IPS-11a (cell line): ENCODE data around the gene HIVEP3.

Experiments
- H3K4me3 ChIP-seq: one replicate; pipeline ENCODE4 v1.5.1; 2013; ENCODE audit warnings: low read depth, low read length, control low read depth

Gene HIVEP3

DNA sequence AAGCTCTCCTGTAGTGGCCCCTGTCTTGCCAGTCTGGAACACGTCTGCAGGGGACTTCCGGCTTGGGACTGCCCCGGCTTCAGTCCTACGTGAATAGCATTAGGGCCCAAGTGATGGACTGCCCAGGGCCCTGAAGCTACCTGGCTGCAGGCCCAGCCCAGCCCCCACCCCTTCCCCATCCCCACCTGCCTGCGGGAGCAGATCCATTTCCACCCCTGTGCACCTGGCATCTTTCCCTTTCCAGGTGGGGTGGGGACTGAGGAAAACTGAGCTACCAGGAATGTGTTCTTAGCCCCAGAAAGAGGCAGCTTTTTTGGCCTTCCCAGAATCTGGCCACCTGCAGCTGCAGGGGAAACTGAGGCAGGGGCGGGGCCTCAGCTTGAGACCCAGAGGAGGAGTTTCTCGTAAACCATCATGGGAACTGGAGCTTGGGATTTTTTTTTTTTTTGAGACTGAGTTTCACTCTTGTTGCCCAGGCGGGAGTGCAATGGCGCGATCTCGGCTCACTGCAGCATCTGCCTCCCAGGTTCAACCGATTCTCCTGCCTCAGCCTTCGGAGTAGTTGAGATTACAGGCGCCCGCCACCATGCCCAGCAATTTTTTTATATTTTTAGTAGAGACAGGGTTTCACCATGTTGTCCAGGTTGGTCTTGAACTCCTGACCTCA lies 437.5 kb downstream of the HIVEP3 start:
- H3K4me3 ChIP-seq = no peak overlapping the region

DNA sequence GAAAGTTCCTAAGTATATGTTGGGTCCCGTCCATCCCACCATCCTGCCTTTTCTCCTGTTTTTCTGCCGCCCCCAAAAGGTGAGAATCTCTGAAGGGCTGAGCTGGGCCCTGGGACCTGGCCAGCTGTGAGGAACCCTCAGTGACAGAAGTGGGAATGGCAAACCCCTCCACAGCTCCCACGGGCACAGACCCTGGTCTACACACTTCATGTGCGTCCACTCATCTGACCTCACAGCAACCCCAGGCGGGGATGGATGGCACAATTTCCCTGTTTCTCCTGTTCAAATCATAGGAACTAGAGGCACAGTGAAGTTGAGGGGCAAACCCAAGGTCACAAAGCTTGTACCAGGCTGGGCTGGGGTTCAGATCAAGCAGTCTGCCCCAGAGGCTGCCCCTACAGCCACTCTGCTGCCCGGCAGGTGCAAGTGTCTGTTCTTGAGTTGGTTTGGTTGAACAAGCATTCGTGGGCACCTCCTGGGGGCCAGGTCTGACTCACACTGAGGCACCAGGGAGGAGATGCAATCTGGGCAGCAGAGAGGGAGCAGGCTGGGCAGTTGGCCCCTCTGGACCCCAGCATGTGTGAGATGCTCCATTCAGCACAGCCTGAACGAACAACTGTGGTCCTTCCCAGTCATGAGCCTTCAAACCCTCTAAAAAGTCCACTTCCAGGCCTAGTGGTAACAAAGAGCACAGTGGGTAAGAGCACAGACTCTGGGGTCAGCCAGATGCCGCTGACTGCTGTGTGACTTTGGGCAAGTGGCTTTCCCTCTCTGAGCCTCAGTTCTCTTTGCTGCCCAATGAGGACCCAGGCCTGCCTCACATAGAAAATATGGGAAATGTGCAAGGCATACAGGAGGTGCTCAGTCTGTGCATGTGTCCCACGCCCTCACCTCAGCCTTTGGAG lies 438.3 kb downstream of the HIVEP3 start:
- no peak overlapping the region for H3K4me3 ChIP-seq

DNA sequence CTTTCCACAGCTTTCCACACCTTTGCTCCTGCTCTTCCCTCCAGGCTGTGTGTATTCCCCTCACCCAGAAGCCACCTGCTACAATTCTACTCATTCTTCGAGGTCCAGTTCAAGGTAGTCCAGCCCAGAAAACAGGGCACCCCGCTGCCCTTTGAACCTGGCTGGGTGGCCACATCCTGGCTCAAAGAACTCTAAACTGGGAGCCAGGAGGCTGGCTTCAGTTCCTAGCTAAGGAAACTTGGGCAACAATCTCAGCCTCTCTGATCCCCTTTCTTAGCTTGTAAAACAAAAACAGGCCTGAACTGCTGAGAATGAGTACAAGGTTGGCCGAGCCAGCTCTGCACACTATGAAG lies 438.9 kb downstream of the HIVEP3 start:
- no peak overlapping the region for H3K4me3 ChIP-seq

DNA sequence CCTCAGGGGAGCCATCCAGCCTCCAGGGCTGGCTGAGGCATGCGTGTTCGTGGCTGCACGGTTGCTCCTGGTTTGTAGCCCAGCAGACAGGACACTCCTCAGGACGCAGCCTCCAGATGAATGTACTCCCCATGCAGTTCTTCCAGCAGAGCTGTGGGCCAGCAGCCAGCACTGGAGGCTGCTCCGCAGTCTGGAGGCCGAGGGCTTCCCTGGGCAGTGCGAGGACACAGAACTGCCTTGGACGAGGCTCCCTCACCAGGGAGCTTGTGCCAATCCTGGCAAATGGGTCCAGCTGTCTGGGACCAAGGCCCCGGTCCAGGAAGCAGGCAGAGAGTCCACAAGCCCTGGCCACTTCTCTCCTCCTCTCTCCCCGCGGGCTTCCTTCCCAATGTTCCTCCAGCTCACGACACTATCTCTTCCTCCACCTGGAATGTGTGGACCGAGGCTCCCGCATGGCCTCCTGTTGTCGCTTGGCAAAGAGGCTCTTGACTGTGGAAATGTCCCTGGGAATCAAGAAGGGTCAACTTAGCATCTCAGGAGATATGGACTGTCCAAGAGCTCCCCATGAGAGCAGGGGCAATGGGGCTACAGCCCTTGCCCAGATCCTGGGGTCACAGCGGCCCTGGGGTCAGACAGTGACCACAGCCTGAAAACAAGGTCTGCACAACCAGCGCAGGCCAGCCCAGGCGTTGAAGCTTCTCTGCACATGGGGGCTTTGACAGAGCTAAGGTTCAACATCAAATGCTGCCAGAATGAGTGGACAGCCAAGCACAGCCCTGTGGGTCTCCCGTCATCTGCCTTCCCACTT lies 439.5 kb downstream of the HIVEP3 start:
- no peak overlapping the region for H3K4me3 ChIP-seq

DNA sequence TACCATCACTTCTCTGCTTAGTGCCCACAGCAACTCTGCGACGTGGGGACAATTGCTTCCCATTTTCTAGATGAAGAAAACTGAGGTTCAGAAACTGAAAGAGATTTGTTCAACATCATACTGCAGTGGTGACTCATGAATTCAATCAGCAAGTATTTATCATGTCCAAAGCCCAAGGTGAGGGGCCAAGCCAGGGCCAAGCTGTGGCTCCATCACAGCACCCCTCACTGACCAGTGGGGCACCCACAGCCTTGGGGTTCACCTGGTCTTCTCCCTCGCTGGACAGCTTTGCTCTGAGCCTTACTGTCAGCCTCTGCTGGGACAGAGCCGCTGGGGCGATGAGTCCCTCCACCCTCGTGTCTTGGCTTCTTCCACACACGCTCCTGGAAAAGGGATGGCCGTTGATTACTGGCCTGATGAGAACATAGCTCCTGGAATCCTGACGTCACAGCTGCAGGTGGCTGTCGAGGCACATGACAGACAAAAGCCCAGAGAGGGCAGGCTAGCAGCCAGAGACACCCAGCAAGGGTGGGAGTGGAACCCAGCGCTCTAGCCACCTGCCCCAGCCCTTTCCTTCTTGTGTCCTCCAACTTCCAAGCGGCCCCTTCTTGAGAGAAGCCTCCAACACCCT lies 440.5 kb downstream of the HIVEP3 start:
- H3K4me3 ChIP-seq = no peak overlapping the region

DNA sequence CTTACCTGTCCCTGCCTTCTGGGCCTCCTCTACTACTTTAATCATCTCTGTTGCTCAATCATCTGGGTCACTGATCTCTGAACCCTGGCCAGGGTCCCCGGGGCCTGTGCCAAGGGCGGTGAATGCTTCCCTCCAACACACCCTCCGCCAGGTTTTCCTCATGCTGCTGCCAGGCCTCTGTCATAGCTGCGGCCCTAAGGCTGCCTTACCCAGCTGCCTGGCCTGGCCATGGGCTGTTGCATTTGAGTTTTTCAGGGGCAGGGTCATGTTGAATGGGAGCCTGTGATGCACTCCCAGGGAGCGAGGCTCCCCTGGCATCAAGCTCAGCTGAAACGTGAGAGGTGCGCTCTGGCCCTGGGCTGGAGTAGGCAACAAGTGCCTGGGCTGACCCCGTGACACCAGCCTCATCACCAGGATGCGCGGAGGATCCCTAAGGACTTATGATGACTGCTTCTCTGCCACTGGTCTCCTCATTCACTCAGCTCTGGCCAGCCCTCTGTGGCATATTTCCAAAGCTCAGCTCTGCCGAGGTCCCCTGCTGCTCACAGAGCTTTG lies 441.8 kb downstream of the HIVEP3 start:
- no peak overlapping the region for H3K4me3 ChIP-seq

DNA sequence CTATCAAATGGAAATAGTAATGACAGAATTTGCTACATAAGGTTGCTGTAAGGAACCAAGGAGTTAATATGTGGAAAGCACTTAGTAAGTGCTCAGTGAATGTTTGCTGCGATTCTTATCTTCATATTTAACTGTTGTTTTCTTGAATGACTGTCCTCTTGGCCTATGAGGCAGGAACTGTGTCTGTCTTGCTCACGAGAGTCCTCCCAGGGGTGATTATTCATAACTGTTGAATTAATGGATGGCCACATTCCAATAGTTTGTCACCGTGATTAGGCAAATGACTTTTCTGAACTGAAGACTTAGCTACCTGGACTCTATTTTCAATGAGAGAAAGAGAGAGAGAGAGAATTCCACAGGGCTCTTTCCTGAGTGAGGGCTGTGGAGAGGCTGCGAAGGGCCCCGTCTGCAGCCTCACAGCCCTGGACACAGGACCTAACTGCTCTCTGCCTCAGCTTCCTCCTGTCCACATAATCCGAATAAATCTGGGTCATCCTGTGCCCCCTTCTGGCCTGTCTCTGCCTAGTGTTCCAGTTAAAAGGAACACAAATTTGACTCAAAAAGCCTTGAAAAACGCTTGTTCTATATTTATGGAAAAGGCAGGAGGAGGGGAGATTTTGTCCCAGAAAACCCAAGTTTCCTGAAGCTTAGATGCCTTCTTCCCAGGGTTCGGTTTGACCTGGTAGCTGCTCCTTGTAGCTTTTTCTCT lies 442.7 kb downstream of the HIVEP3 start:
- no peak overlapping the region for H3K4me3 ChIP-seq

DNA sequence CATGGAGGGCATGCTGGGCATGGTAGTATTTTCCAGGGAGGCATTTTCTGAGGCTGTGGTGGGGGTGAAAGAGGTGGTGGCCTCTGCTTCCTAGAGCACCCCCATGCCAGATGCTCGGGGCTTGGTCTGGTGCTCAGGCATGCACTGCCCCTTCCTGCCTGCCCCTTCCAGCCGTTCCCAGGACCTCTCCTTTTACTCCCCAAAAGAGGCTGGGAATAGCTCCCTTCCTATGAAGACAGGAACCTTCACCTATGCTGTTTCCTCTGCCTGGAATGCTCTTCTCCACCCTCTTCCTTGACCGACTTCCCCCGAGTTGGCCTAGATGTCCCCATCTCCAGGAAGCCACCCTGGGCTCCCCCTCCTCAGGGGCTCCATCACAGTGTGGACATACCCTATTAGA lies 443.4 kb downstream of the HIVEP3 start:
- no peak overlapping the region for H3K4me3 ChIP-seq

DNA sequence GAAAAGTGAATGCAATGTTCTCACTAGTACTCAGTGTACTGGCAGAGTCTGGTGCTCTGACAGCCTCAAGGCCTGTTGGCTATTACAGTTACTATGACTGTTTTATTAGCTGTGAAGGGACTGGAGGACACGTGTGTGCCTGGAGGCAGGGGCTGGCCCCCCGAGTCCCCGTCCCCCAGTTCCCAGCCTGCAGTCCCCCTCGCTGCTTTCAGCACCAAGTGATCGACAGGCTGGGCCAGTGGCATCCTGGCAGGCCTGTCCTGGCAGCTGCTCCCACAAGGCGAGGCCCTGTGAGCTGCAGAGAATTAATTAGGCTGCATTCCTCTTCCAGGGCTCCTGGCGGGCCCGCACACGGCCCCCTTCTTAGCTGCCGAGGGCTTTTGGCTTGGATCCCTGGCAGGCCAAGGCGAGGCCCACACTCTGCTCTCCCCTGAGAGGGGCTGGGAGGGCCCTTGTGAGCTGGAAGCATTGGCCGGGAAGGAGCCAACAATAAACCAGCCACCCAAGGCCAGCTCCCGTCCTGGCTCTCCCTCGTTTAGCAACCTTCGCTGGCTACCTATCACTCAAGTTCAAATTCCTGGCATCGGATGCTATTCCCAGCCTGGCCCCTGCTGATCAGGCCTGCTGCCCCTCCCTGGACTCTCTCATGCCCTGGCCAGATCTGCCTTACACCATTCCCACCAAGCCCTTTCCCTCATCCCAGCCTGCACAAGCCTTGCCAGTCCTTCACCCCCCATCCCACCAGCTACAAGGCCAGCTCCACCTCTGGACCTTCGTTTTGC lies 444.0 kb downstream of the HIVEP3 start:
- no peak overlapping the region for H3K4me3 ChIP-seq

DNA sequence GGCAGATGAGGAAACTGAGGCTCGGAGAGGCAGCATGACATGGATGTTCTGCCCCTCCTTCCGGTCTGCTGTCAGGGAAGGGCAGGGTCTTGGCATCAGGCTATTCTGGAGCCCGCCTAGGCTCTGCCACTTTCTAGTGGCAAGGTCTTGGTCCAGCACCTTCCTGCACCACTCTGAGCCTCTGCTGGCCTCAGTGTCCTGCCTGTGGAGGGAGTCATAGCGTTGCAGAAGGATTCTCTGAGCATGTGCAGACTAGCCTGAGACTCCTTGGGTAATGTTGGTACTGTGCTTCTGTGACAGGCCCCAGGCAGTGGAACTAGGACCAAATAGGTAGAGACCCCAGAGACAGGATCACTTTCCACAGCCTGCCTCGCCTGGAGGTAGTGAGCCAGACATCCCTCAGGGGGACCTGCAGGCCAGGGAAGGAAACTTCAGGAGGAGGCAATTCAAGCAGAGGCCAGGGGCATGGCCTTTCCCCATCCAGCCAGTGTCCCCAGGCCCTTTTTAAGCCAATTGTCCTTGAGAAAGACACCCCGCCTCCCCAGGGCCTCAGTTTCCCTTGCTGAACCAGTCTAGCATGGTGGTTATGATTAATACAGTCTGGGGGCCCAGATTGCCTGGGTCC lies 444.9 kb downstream of the HIVEP3 start:
- H3K4me3 ChIP-seq = no peak overlapping the region

DNA sequence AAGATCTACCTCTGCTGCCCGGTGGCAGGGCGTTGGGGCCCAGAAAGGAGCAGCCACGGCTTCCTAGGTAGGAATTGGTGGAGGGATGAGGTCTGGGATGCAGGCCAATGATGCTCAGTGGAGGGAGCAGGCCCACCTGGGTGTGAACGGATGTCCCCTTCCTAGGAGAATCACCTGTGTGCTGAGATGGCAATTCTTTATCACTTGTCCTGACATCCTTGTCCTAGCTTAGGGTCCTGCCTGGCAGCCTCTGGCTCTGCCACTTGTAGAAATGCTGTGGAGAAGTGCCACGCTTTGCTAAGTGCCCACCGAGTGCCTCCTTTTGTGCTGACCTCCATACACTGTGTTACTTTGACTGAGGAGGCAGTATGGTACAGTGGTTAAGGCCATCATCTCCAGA lies 447.1 kb downstream of the HIVEP3 start:
- H3K4me3 ChIP-seq = no peak overlapping the region

DNA sequence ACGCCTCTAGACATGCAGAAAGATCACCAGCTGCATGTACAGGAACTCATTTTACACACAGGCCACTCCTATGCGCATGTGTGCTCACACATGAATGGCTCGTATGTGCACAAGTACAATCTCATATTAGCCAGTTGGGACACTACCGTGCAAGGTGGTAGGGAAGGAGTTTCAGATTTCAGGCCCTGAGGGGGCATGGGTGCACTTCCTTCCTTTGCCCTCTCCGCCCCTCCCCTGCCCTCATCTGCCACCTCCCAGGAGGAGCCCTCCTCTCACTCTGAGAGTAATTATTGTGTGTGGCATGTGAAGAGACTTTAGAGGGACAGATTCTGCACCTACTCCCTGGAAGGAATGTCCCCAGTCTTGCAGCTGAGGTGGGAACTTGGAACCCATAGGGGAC lies 449.0 kb downstream of the HIVEP3 start:
- no peak overlapping the region for H3K4me3 ChIP-seq

DNA sequence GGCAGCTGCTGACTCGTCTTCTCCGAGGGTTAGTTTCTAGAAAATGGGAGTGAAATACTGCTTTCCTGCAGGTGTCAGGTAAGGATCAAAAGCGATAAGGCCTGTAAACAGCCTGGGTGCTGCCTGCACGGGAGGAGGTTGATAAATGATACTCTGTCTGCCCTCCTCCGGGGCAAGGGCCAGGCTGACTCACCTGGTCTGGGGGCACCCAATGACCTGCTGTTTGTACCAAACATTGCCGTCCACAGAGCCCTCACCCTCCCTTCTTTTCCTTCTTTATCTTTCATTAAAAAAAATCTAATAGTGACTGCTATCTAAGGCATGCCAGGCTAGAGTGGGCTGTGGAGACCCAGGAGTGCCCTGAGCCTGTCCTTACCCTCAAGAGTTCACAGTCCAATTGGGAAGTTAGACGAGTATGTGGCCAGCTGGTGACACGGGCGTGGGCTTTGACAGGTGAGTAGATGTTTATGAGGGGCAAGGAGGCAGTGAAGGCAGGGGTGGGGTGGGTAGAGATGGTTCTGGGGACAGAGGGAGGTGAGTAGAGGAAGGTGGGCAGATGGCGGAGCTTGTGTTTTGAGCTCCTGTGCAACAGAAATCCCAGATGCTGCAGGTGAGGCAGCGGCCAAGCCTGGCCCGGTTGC lies 450.5 kb downstream of the HIVEP3 start:
- H3K4me3 ChIP-seq = no peak overlapping the region

DNA sequence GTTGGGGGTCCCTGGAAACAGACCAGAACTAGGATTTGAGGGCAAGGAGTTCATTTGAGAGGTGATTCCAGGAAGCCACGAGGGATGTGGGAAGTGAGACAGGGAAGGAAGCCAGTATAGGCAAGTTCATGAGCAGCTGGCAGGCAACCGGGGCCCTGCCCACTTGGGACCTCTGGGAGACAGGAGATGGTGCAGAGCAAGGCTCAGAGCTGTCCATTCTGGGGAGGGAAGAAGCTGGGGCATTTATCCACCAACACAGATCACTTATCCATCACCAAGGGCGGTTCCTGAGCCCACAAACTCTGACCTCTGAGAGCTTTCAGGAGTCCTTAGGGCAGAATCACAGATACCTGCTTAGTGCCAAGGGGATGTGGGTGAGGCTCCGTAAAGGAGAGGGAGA lies 451.0 kb downstream of the HIVEP3 start:
- H3K4me3 ChIP-seq = no peak overlapping the region

DNA sequence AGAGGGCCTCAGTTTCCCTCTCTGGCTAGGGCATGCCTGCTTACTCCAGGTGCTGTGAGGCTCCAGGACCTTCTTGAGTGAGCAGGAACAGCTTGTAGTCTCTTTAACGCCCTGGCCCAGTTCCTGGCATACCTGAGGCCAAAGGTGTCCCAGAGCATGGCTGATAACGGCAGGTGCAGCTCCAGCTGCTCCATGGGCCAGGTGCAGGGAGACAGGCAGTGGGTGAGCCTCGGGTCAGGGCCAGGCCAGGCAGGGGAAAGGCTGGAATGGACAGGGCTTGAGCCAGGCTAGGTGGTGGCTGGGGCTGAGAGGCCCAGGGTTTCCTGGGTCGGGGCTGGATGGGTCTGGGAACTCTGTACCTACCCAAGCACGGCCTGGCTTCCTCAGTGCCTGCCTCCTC lies 452.6 kb downstream of the HIVEP3 start:
- H3K4me3 ChIP-seq = no peak overlapping the region

DNA sequence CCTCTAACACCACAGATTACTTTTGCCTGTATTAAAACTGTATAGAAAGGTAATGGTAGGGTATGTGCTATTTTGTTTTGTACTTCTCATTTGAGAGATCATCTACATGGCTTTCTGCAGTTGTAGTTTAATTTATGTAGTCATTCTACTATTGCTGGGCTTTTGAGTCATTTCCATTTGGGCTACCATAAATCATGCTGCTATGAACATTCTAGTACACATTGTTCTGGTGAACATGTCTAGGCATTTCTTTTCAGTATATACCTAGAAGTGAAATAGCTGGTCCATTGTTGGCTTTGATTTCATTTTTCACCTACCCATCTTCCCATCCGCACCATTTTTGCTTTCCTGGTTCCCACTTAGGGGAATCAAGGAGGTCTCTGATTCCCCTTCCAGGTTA lies 453.0 kb downstream of the HIVEP3 start:
- H3K4me3 ChIP-seq = no peak overlapping the region

DNA sequence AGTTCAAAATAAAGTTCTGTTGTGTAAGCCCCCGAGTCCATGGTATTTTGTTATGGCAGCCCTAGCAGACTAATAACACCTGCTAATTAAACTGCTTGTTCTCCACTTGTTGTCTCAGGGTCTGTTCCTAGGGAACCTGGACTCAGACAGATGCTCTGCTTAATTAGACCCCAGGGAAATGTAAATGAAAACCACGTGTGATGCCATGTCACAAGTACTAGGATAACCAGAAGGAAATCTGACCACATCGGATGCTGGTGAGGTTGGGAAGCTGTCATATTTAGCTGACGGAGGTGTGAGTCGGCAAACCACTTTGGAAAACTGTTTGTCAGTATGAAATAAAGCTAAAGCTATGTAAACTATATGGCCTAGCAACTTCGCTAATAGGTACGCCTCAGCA lies 453.8 kb downstream of the HIVEP3 start:
- no peak overlapping the region for H3K4me3 ChIP-seq

DNA sequence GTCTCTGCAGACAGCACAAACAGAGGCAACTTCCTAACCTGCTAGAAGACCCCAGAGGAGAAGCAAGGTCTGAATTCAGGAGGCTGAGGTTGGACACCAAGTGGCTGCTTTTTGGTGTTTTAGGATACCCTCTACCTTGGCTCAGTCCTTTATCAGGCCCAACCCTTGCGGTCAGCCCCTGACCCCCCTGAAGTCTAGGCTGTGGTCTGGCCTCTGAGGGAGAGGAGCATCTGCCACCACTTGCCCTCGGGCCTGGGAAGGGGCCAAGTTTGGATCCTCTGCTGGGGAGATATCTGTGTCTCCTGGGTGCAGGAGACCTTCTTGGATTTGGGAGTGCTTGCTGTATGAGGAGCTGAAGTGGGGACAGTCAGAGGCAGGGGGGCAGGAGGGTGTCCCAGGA lies 455.2 kb downstream of the HIVEP3 start:
- H3K4me3 ChIP-seq = no peak overlapping the region

DNA sequence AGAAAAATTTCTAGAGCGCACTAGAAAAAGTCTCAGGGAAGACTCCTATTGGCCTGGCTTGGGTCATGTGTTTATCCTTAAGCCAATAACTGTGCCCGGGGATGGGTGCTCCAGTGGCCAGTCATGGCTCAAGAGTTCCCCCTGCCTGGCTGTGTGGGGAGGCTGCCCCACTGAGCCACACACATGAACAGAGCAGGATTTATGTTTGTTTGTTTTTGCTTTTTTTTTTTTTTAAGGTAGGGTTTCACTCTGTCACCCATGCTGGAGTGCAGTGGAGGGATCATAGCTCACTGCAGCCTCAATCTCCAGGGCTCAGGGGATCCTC lies 456.1 kb downstream of the HIVEP3 start:
- no peak overlapping the region for H3K4me3 ChIP-seq
